ENCODE measurements around the gene FIZ1.

FIZ1 gene, protein sequence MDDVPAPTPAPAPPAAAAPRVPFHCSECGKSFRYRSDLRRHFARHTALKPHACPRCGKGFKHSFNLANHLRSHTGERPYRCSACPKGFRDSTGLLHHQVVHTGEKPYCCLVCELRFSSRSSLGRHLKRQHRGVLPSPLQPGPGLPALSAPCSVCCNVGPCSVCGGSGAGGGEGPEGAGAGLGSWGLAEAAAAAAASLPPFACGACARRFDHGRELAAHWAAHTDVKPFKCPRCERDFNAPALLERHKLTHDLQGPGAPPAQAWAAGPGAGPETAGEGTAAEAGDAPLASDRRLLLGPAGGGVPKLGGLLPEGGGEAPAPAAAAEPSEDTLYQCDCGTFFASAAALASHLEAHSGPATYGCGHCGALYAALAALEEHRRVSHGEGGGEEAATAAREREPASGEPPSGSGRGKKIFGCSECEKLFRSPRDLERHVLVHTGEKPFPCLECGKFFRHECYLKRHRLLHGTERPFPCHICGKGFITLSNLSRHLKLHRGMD

DNA sequence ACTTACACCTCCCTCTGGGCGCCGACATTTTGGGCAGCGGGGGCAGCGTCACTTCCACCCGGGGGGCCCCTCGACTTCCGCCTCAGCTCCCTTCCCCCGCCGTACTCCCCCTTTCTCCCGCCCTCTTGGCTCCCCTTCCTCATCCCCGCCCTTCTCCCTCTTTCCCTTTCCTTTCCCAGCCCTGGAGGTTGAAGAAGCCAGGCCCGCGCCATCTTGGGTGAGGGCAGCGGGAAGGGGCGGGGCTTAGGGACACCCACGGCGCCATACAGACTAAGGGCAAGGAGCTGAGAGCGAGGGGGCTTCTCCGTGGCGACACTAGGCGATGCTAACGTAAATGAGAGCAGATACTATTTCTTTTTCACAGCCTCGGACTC is at the start of gene FIZ1:
TSS of gene FIZ1 (minus strand) at position 50 of the 374 bp plus-strand sequence. CDS start 1,652 bp downstream, outside the sequence.
- DNase-seq, result peak; percentile 98

DNA sequence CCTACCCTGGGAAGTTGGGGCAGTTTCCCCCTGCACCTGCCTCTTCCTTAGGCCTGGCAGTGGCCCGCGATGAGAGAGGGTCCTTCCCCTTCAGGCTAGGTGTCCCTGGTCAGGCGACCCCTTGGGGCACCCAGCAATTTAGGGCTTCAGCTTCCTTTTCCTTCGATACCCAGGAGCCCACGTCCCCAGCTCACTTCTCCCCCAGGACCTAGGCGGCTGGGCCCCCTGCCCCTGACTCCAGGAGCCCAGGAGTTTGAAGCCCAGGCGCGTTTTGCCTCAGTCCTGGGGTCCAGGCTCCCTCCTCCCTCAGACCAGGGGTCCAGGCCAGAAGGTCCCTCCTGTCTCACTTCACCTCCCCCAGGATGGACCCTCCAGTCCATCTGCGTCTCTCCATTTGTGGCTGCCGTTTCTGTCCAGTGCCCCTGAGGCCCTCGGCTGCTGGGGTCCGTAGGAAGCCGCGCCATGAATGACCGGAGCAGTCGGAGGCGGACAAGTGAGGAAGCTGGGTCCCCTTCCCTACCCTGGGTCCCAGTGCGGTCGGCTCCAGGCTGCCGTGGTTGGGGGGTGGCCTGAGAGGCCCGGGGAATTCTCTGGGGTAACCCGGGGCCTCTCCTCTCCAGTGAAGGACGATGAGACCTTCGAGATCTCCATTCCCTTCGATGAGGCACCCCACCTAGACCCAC is 49.4 kb upstream of the FIZ1 start:
- DNase-seq, result no peak

DNA sequence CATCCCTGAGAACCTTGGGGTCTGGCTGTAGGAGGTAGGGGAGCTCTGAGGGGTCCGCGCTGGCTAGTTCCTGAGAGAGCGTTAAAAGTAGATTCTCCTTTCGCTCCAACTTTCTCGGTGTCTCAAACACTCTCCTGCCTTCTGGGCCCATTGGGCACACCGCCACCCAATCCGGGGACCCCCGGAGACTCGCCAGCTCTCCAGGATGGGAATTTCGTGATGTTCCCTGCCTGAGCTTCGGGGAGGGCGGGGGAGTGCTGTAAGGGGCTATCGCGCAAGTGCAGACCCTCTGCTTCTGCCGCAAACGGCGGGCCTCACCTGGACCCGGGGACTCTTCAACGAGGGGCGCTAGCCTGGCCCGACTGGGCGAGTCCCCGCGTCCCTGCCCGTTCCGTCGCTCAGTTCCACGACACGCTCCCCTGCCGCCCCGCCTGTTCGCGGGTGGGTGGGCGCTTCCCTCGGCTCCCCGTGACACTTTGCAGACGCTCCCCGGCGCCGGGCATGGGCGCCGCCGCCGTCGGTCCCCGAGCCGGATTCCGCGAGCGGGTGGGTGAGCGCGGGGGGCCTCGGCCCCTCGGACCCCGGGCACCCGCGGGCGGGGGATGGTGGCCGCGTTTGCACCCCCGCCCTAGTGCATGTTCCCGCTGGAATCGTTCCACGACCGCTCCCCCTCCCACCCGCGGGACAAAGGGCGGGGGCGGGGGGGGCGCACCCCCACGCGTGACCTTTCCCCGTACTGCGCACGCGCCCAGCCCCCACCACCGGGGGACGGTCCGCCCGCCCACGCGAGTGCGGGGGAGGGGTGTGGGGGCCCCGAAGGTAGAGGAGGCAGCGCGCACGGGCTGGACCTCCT is 48.6 kb upstream of the FIZ1 start, which contains the start of gene CCDC106:
TSS of gene CCDC106 (plus strand) at position 481 of the 853 bp plus-strand sequence. CDS start 835 bp downstream, outside the sequence.
- peak; percentile 64 for DNase-seq

DNA sequence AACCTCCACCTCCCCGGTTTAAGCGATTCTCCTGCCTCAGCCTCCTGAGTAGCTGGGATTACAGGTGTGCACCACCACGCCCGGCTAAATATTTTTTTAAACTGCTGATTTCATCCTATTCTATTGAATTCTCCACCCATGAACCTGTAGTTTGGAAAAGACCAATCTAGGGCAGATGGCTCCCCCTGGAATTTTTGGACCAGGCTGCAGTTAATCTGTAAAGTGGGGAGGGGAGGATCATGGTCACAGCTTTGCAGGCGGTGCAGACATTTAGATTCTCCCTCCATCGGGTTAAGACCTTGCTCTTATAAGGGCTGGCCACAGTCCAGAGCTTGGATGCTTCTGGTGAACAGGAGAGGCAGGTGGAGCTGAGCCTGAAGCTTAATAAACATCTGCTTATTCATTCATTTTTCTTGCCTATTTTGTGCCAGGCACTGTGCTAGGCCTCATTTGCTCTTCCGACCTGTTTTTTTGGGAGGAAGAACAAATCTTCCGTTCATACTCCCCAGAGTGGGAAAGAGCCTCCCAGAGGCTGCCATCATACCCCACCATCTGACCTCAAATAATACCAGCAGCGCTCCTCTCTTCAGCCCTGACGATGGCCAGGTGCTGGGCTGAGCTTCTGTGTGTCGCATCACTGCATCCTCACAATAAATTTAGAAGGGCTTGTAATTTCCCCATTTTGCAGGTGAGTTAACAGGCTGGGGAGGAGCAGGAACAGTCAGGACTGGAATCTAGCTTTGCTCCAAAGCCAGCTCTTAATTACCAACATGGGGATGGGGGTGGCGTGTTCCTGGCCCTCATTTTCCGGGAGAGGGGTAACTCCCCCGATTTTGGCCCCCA is 47.8 kb upstream of the FIZ1 start:
- DNase-seq, result no peak

DNA sequence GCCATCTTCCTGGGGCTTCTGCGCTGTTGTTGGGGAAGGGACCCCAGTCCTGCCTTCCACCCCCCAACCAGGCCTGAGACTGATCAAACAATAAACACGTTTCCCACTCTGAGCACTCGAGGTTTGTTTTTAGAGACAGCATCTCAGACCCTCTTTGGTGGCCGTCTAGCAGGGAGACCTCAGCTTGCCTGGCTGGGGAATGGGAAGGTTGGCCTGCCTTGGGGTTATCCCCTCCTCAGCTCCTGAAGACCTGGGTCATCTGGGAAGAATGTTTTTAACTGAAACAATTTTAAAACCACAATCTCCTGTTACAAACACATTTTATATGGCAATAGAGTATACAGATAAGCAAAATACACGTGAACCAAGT is 46.2 kb upstream of the FIZ1 start:
- no peak for DNase-seq

DNA sequence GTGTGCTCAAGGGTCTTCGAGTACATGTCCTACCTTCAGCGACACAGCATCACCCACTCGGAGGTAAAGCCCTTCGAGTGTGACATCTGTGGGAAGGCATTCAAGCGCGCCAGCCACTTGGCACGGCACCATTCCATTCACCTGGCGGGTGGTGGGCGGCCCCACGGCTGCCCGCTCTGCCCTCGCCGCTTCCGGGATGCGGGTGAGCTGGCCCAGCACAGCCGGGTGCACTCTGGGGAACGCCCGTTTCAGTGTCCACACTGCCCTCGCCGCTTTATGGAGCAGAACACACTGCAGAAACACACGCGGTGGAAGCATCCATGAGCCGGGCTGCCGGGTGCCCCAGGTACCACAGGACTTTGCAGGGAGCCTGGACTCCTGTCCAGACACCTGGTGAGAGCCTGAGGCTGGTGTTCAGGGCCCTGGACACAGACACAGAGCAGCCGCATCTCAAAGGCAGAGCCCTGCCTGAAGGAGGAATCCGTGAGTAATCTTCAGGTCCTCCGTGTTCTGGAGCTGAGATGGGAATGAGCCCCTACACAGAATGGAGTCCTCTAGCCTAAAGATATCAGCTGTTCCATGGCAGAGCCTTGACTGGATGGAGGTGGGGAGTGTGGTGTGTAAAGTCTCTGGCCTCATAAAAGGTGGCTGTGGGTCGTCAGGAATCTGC is 45.7 kb upstream of the FIZ1 start:
- no peak for DNase-seq

DNA sequence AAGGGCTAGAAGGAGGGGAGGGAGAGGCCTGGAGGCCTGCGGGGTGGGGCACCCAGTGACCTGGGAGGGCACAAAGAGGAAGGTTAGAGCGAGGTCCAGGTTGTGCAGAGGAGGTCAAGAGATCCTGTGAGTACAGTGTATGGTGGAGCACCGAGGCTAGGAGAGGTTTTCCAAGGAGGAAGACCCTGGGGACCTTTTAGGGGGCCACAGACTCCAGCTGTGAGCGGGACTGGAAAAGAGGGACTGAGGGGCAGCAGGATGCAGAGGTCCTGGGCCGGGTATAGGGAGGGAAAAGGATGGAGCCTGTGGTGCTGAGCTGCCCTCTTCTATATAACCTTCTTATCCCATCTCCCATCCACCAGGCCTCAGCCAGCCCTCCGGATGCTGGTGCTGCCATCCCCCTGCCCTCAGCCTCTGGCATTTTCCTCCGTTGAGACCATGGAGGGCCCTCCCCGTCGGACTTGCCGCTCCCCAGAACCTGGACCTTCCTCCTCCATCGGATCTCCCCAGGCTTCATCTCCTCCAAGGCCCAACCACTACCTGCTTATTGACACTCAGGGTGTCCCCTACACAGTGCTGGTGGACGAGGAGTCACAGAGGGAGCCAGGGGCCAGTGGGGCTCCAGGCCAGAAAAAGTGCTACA is 45.0 kb upstream of the FIZ1 start:
- no peak for DNase-seq

DNA sequence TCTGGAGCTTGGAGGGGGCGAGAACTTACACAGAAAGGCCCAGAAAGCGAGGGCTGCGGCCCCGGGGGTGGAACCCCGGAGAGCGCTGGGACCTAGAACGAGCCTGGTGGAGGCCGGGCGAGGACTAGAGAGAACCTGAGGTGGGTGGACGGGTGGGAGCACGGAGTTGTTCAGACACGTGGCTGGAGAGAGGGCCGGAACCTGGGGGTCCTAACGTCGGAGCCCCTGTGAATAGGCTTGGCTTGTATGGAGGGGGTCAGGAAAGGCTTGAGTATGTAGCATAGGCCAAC is 44.5 kb upstream of the FIZ1 start:
- no peak for DNase-seq

DNA sequence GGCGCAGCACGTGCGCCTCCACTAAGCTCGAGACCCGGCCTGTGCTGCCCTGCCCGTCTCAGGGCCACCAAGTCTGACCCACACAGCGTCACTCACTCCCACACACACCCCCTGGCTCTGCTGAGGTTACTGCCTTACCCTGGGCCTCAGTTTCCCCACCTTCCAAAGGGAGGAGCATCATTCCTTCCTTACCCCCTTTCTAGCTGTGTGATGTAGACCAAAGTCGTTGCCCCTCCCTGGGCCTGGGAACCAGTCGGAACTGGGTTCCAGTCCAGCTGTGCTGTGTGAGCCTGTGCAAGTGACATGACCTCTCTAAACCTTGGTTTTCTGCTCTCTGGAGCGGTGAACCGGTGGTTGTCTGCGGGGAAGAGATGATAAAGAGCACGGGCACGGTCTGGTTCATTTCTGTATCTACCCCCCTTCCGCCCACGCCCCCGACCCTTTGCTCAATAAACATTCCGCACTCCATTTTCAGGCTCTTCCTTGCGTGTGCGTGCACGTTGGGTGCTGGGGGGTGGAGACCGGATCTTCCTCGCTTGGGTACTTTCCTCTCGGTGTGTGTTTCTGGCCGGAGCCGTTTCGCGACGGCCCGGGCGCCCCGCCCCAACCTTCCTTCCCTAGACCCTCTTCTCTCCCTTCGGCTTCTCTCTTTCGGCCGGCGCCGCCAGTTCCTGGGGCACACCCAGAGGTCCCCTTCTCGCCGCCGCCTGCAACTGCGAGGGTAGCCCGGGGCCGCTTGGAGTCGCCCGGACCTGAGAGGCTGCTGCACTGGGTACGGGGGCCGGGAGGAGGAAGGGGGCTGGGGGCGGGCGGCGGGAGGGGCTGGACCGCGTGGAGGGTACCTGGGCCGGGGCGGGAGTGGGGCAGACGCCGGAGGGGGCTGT is 43.9 kb upstream of the FIZ1 start, which contains the start of gene ZNF581:
TSS of gene ZNF581 (plus strand) at position 647 of the 884 bp plus-strand sequence. CDS start 923 bp downstream, outside the sequence.
- DNase-seq, result peak; percentile 55

DNA sequence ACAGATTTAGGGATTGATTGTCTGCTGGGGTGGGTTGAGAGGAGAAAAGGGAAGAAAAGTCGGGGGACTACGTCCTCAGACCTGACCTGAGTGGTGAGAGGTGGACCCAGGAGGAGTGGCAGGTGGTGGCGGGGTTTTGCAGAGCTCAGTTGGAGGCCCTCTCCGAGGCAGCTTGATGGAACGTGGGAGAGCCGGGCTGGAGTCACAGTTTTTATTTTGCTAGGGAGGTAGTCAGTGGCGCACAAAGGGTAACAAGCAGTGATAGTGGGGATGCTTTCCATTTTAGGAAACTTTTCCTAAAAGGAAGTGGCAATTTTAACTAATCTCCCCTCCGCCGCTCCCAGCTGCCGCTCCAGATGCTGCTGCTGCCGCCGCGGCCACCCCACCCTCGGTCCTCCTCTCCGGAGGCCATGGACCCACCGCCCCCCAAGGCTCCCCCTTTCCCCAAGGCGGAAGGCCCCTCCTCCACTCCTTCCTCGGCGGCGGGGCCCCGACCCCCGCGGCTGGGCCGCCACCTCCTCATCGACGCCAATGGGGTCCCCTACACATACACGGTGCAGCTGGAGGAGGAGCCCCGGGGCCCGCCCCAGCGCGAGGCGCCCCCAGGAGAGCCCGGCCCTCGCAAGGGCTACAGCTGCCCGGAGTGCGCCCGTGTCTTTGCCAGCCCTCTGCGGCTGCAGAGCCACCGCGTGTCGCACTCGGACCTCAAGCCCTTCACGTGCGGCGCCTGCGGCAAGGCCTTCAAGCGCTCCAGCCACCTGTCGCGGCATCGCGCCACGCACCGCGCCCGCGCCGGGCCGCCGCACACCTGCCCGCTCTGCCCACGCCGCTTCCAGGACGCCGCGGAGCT is 43.1 kb upstream of the FIZ1 start:
- DNase-seq, result no peak

DNA sequence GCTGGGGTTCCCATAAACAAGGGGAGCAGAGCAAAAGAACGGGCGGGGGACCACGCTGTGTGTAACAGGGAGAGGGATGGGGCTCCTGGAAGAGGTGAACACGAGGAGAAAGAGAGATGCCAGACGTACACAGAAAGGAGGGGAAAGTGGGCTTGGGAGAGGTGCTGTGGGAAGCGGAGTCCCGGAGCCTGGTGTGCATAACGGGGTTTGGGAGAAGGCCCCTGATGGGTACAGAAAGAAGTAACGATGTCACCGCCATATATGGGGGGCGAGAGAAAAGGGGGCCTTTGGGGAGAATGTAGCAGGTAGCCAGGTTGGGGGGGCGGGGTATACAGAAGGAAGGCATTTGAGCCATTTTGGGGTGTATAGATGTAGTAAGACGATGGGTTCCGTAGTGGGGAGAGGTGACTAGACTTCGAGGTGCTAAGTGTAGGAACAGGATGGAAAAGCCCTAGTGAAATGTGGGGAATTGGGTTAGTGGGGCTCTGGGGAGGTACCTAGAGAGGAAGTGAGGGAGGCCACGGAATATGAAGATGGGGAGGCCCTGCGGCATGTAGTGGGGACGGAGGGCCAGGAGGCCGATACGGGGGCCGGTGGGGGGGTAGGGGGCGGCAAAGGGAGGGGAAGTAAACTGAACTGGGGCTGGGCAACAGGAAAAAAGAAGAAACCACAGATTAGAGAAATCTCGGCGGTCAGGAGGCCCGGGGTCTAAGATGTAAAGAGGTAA is 42.3 kb upstream of the FIZ1 start:
- DNase-seq, result no peak

DNA sequence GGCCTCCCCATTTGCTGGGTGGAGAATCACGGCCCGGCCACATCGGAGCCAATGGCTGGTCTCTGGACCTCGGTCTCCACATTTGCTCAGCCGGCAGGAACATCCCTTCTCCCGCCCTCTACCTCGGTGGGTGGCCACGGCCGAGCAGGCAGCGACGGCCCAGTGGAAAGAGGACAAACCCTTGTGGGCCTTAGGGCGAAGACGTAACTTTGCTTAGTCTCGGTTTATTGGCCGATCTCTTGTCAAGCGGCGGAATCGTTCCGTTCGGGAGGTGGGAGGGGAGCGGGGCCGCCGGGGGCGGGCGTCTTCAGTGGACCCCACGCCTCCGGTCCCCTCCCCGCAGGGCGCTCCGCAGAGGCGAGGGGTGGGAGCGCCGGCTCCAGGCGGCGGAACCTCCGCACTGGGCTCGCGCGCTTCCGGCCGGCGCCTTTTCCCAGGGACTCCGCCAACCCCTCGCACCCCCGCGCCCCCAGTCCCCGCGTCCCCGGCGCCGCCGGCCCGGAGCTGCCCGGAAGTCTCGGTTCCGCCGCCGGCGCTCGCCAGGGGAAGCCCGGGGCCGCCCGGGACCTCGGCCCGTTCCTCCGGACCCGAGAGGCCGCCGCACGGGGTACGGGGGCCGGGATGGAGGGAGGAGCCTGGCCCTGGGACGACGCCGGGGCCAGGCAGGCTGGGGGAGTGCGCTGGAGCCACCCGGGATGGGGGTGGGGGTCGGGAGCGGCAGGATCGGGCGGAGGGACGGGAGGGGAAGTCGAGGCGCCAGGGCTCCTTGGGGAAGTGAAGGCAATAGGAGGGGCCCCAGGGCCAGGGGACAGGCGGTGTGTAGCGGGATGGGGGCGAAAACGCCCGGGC is 41.5 kb upstream of the FIZ1 start, which contains the start of gene ZNF580:
TSS of gene ZNF580 (plus strand) at position 426 of the 849 bp plus-strand sequence. CDS start 1,507 bp downstream, outside the sequence.
- DNase-seq, result peak; percentile 47

DNA sequence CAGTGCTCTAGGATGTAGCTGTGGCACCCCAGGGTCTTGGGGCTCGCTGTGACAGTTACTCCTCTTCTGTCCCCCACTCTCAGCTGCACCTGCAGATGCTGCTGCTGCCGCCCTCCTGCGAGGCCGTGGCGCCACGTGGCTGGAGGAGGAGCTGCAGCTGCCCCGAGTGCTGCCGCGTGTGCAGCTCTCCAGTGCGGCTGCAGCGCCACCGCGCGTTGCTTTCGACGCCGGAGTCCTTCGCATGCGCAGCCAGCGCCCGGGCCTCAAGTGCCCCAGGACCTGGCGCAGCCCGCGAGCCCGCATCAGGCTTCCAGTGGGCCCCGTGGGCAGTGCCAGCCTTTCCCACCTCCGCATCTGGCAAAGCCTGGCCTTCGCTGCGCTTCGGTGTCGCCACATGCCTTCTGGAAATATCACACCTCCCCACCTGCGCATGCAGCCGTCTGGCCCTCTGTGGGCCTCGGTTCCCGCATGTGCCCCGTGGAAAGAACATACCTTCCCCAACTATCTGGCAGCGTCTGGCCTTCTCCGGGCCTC is 40.8 kb upstream of the FIZ1 start:
- peak; percentile 47 for DNase-seq

DNA sequence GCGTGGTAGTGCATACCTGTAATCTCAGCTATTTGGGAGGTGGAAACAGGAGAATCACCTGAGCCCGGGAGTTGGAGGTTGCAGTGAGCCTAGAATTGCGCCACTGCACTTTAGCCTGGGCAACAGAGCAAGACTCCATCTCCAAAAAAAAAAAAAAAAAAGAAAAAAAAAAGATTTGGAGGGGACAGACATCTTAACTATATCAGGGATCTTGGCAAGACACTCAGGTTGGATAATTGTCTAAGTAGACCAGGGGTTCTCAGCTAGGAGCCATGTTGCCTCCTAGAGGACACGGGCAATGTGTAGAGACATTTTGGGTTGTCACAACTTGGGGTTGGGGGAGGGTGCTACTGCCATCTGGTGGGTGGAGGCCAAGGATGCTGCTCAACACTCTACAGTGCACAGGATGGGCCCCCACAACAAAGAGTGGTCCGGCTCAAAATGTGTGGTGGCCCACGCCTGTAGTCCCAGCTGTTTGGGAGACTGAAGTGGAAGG is 39.6 kb upstream of the FIZ1 start:
- no peak for DNase-seq

DNA sequence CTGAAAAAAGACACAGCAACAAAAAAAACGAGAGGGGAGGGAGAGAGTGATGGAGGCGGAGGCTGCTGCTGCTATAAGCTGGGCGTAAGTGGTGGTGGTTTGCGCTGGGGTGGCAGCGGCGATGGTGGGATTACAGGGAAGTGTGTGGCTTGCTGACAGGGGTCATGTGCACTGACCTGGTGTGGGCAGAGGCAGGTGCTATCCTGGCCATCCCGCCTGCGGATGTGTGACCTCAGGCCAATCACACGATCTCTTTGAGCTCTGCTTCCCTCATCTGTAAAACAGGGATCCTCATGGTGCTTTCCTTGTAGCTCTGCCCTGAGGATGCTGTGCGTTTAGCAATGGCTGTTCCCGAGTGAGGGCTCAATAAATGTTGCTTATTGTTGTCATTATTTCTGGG is 38.2 kb upstream of the FIZ1 start:
- no peak for DNase-seq

DNA sequence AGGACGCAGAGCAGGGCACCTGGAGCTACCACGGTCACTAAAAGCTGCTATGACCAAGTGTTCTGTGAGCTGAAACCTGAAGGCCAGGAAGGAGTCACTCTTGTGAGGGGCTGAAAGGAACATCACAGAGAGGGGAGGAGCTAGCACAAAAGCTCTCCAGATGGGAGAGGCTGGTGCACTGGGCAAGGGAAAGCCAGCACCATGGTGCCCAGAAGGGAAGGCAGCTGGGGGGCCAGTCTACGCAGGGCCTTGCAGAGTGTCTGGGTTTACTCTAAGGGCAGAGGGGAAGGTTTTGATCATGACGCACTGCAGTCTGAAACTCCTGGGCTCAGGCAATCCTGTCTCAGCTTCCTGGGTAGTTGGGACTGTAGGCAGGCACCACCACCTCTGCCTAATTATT is 37.4 kb upstream of the FIZ1 start:
- no peak for DNase-seq

All from NCI-H1694 treated with DMSO at 0.1 percent for 48 hours (cell line).